HCT116 (cell line): ENCODE measurements around the gene SVIL. TPM values are rescaled to one million over a fixed set of nuclear protein-coding genes. Genes with fewer than 3 reads are reported as not detected.

Experiments used
- ATAC-seq: fragments of 200-7000 bp; cut with Tn5 transposase; 2 replicates; pipeline ENCODE4 v1.9.1; 2020; ENCODE audit warnings: mild to moderate bottlenecking, moderate library complexity
- BruUV-seq: library from RNA; stranded (reverse); fragments of 400-500 nt; replicated peaks from 2 replicates; lab custom pipeline; 2021; lab: Mats Ljungman, UMichigan
- CTCF ChIA-PET: fragments of 300-600 bp; sonication (Branson Sonifier 250); formaldehyde crosslinking; loops from one replicate; lab custom pipeline; 2021; ENCODE audit warnings: antibody characterized with exemption; lab: Charles Lee
- POLR2A ChIA-PET: fragments of 300-600, 350-600 bp; sonication (Branson Sonifier 250); formaldehyde crosslinking; loops from one replicate; lab custom pipeline; 2021; ENCODE audit warnings: antibody characterized with exemption; lab: Charles Lee
- RAD21 ChIA-PET, 2 experiments: fragments of 300-600 bp; sonication (Branson Sonifier 250); formaldehyde crosslinking; loops; one replicate each; lab custom pipeline; 2023; ENCODE audit warnings: low total read pairs in 2 of 2; ENCODE audit not compliant: uncharacterized antibody in 2 of 2, unreplicated experiment in 2 of 2, low non-redundant PET in 1 of 2; lab: Charles Lee
- DNase-seq: peaks from one replicate; pipeline ENCODE4 v3.0.0-alpha.2; 2010; ENCODE audit warnings: low read depth, low spot score
- H2AFZ ChIP-seq: fragments of 200-600 bp; shearing (Covaris generic), sonication (generic); 2 replicates; pipeline ENCODE4 v1.6.1; 2017; ENCODE audit warnings: low read depth, mixed run types, mixed read lengths, antibody characterized with exemption, low read length; ENCODE audit not compliant: poor library complexity, severe bottlenecking
- H3K27ac ChIP-seq: 2 replicates; pipeline ENCODE4 v1.5.1; 2012; ENCODE audit warnings: low read depth, low read length
- H3K27me3 ChIP-seq: fragments of 200-600 bp; sonication (generic); 2 replicates; pipeline ENCODE4 v1.6.1; 2016; ENCODE audit warnings: mixed run types, low read length, mixed read lengths; ENCODE audit not compliant: insufficient read depth
- H3K36me3 ChIP-seq, 2 experiments: fragments of 200-500 bp in 1 of 2; fragments of 200-600 bp in 1 of 2; sonication (Bioruptor generic) in 1 of 2; sonication (generic) in 1 of 2; 2 replicates each; pipeline versions ENCODE4 v1.5.1 to v1.6.1; 2014 to 2016; ENCODE audit warnings: low read length in 2 of 2, inconsistent platforms in 1 of 2, mixed read lengths in 1 of 2, mixed run types in 1 of 2; ENCODE audit not compliant: insufficient read depth in 2 of 2, control insufficient read depth in 1 of 2
- H3K4me1 ChIP-seq, 2 experiments: fragments of 200-600 bp in 1 of 2; sonication (generic) in 1 of 2; 2 replicates each; pipeline versions ENCODE4 v1.5.1 to v1.6.1; 2012 to 2017; ENCODE audit warnings: low read length in 2 of 2, inconsistent platforms in 1 of 2, mild to moderate bottlenecking in 1 of 2, mixed read lengths in 1 of 2, mixed run types in 1 of 2, moderate library complexity in 1 of 2; ENCODE audit not compliant: insufficient read depth in 2 of 2, control insufficient read depth in 1 of 2
- H3K4me2 ChIP-seq: fragments of 200-600 bp; sonication (generic); 2 replicates; pipeline ENCODE4 v1.6.1; 2017; ENCODE audit warnings: mixed run types, low read length, mixed read lengths
- H3K4me3 ChIP-seq, 2 experiments: fragments of 200-600 bp in 1 of 2; sonication (generic) in 1 of 2; replicated peaks in 1 of 2; 2 replicates each; pipeline ENCODE4 v1.5.1; 2011 to 2016; ENCODE audit warnings: low read length in 2 of 2, control low read depth in 1 of 2, low read depth in 1 of 2, mild to moderate bottlenecking in 1 of 2, mixed read lengths in 1 of 2, mixed run types in 1 of 2
- H3K79me2 ChIP-seq: fragments of 200-600 bp; sonication (generic); 2 replicates; pipeline ENCODE4 v1.6.1; 2017; ENCODE audit warnings: mild to moderate bottlenecking, mixed run types, low read length, moderate library complexity, mixed read lengths; ENCODE audit not compliant: insufficient read depth
- H3K9ac ChIP-seq: fragments of 200-600 bp; sonication (generic); 2 replicates; pipeline ENCODE4 v1.6.1; 2016; ENCODE audit warnings: low read length, mixed read lengths
- H3K9me2 ChIP-seq: fragments of 200-600 bp; sonication (generic), shearing (Covaris generic); 2 replicates; pipeline ENCODE4 v1.6.1; 2017; ENCODE audit warnings: mixed run types, mild to moderate bottlenecking, moderate library complexity; ENCODE audit not compliant: insufficient read depth
- H3K9me3 ChIP-seq, 2 experiments: fragments of 200-500 bp in 1 of 2; fragments of 200-600 bp in 1 of 2; sonication (Bioruptor generic) in 1 of 2; sonication (generic) in 1 of 2; 2 replicates each; pipeline ENCODE4 v1.6.1; 2014 to 2017; ENCODE audit warnings: low read length in 2 of 2, mixed read lengths in 2 of 2, inconsistent platforms in 1 of 2, low read depth in 1 of 2, mild to moderate bottlenecking in 1 of 2, mixed run types in 1 of 2, moderate library complexity in 1 of 2; ENCODE audit not compliant: control insufficient read depth in 1 of 2, insufficient read depth in 1 of 2
- H4K20me1 ChIP-seq: fragments of 200-600 bp; sonication (generic), shearing (Covaris generic); 2 replicates; pipeline ENCODE4 v1.6.1; 2017; ENCODE audit warnings: mixed run types, mild to moderate bottlenecking, moderate library complexity; ENCODE audit not compliant: insufficient read depth
- CBX3 ChIP-seq: IDR thresholded peaks from 2 replicates; pipeline ENCODE4 v1.6.1; 2012; ENCODE audit warnings: low read depth
- CEBPB ChIP-seq: IDR thresholded peaks from 2 replicates; pipeline ENCODE4 v1.6.1; 2012; ENCODE audit warnings: low read depth
- EGR1 ChIP-seq: IDR thresholded peaks from 2 replicates; pipeline ENCODE4 v1.6.1; 2012; ENCODE audit warnings: low read depth
- ELF1 ChIP-seq: IDR thresholded peaks from 2 replicates; pipeline ENCODE4 v1.6.1; 2012; ENCODE audit warnings: low read depth, borderline replicate concordance
- EZH2 ChIP-seq: fragments of 200-600 bp; sonication (generic); IDR thresholded peaks from 2 replicates; pipeline ENCODE4 v1.6.1; 2017; ENCODE audit warnings: antibody characterized with exemption, mixed run types
- EZH2phosphoT487 ChIP-seq: fragments of 200-600 bp; IDR thresholded peaks from 2 replicates; pipeline ENCODE4 v1.6.1; 2018; ENCODE audit warnings: antibody characterized with exemption, borderline replicate concordance
- JUND ChIP-seq: IDR thresholded peaks from 2 replicates; pipeline ENCODE4 v1.6.1; 2012
- MAX ChIP-seq: IDR thresholded peaks from 2 replicates; pipeline ENCODE4 v1.6.1; 2012
- POLR2A ChIP-seq: IDR thresholded peaks from 2 replicates; pipeline ENCODE4 v1.7.0; 2011; ENCODE audit warnings: borderline replicate concordance; ENCODE audit not compliant: insufficient read depth, insufficient read length; ENCODE audit errors: extremely low read depth
- RAD21 ChIP-seq: IDR thresholded peaks from 2 replicates; pipeline ENCODE4 v1.6.1; 2012; ENCODE audit warnings: low read depth, mild to moderate bottlenecking
- SIN3A ChIP-seq: IDR thresholded peaks from 2 replicates; pipeline ENCODE4 v1.6.1; 2012; ENCODE audit warnings: low read depth
- SRF ChIP-seq: IDR thresholded peaks from 2 replicates; pipeline ENCODE4 v1.6.1; 2012; ENCODE audit warnings: low read depth
- TCF7L2 ChIP-seq: IDR thresholded peaks from 2 replicates; pipeline ENCODE4 v1.7.0; 2011; ENCODE audit warnings: borderline replicate concordance, inconsistent platforms; ENCODE audit not compliant: insufficient read depth, insufficient read length; ENCODE audit errors: extremely low read depth
- YY1 ChIP-seq: IDR thresholded peaks from 2 replicates; pipeline ENCODE4 v1.6.1; 2011; ENCODE audit warnings: low read length, low read depth, moderate library complexity, mild to moderate bottlenecking; ENCODE audit not compliant: insufficient replicate concordance; ENCODE audit errors: extremely low read depth
- ZNF274 ChIP-seq: fragments of 200-500 bp; sonication (Bioruptor generic); IDR thresholded peaks from 2 replicates; pipeline ENCODE4 v1.6.1; 2014; ENCODE audit warnings: mild to moderate bottlenecking, low read depth, low read length, inconsistent platforms
- intact Hi-C: fragments of 100-400 bp; cut with micrococcal nuclease; formaldehyde crosslinking; loops from 2 replicates; pipeline ENCODE4 v1.10.0; 2022
- total RNA-seq: library from RNA; stranded (reverse); gene quantifications from one replicate; pipeline ENCODE4 v1.2.1, GENCODE V29; 2021; ENCODE audit not compliant: unreplicated experiment

SVIL gene
- total RNA-seq, 1 experiment from 2014 or later = 27.0 TPM

GRCh38 chr10:29595636-29596225 lies 39.0 kb downstream of the SVIL start:
- Histone ChIP-seq H3K36me3 (no peaks in the 10 kb centered on the region), H3K9ac (no peak overlapping the region), H3K4me2 (no peak overlapping the region), H2AFZ (no peak overlapping the region), H3K4me1 (peaks cover 0 to 16% of the 10 kb centered on the region in 2 experiments; a peak in 2 of 4 replicates), H3K9me3 (no peaks in the 10 kb centered on the region), H3K79me2 (peaks cover 5% of the 10 kb centered on the region; the same call in 1 of the 2 replicates), H3K27ac (no peak overlapping the region), H4K20me1 (no peaks in the 10 kb centered on the region), H3K4me3 (no peak overlapping the region), H3K27me3 (no peaks in the 10 kb centered on the region), H3K9me2 (no peaks in the 10 kb centered on the region)
- intact Hi-C loops = no loop called here
- DNase-seq = no peak
- TF ChIP-seq ZNF274 = no peak
- no peak for TF ChIP-seq SIN3A
- no peak for TF ChIP-seq CBX3
- TF ChIP-seq RAD21 = no peak
- no peak for TF ChIP-seq MAX
- TF ChIP-seq EZH2 = no peak
- POLR2A ChIA-PET = no interaction called here
- RAD21 ChIA-PET = no interaction called here
- CTCF ChIA-PET = no interaction called here
- ATAC-seq = no peak
- BruUV-seq = no TSS peak

DNA sequence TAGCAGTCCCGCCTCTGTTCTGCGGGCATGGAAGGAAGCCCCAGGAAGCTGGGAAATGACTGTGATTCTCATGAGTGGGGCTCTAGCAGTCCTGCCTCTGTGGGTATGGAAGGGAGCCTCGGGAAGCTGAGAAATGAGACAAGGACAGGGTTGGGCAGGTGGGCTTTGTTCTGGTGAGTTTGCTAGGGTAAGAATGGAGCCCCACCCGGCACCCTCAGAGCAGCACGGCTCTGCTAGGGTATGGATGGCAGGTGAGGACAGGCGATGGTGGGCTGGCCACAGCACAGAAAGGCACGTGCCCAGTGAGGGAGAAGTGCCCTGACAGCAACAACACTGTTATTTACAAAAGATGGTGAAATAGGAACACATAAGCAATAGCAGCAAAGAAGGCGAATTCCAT lies 39.6 kb downstream of the SVIL start:
- intact Hi-C loops = no loop called here
- POLR2A ChIA-PET = no interaction called here
- no peaks in the 10 kb centered on the region for H3K9me2 ChIP-seq
- H2AFZ ChIP-seq = no peak overlapping the region
- DNase-seq = no peak
- TF ChIP-seq JUND (no peak), POLR2A (no peak), SRF (no peak), ELF1 (no peak), TCF7L2 (no peak), MAX (no peak), CEBPB (no peak), EGR1 (no peak), YY1 (no peak), SIN3A (no peak), EZH2phosphoT487 (no peak), RAD21 (no peak)
- ATAC-seq = no peak
- no peaks in the 10 kb centered on the region for H3K36me3 ChIP-seq
- H3K27ac ChIP-seq = no peak overlapping the region
- no peak overlapping the region for H3K4me3 ChIP-seq
- no peak overlapping the region for H3K4me2 ChIP-seq
- H3K79me2 ChIP-seq = peaks cover 5% of the 10 kb centered on the region; the same call in 1 of the 2 replicates
- RAD21 ChIA-PET = no interaction called here
- H3K27me3 ChIP-seq = no peaks in the 10 kb centered on the region
- no TSS peak for BruUV-seq
- no peak overlapping the region for H3K9ac ChIP-seq
- CTCF ChIA-PET = no interaction called here
- no peaks in the 10 kb centered on the region for H3K9me3 ChIP-seq
- peaks cover 3 to 16% of the 10 kb centered on the region in 2 experiments; a peak in 3 of 4 replicates for H3K4me1 ChIP-seq
- H4K20me1 ChIP-seq = no peaks in the 10 kb centered on the region
